Stimulated activated CD4-positive, alpha-beta T cell treated with anti-CD3 and anti-CD28 coated beads, TNF-alpha, amount 100 ng/mL, for 1 hour (primary cell): Measurements from ENCODE around the gene PTPRD.

ENCODE experiments used
- DNase-seq, 3 donors: peaks; one replicate each; pipeline ENCODE4 v3.0.0-alpha.2; 2020; ENCODE audit warnings: low read depth in 3 of 3, low spot score in 1 of 3

The PTPRD gene

GRCh38 chr9:8627976-8628679 is 1984.7 kb downstream of the PTPRD start:
- DNase-seq, result no peak

- no peak for DNase-seq
Measured at GRCh38 chr9:8622871-8623270, 1989.9 kb downstream of the PTPRD start.

GRCh38 chr9:8622222-8622802 is 1990.5 kb downstream of the PTPRD start:
- DNase-seq, result no peak

GRCh38 chr9:8621416-8621815 is 1991.4 kb downstream of the PTPRD start:
- DNase-seq, result no peak

- no peak for DNase-seq
Measured at GRCh38 chr9:8616414-8616813, 1996.4 kb downstream of the PTPRD start.

GRCh38 chr9:8614926-8615440 is 1997.8 kb downstream of the PTPRD start:
- DNase-seq, result no peak

- no peak for DNase-seq
Measured at GRCh38 chr9:8613346-8613825, 1999.4 kb downstream of the PTPRD start.

- no peak for DNase-seq
Measured at GRCh38 chr9:8611153-8611552, 2001.6 kb downstream of the PTPRD start.

GRCh38 chr9:8610256-8610655 is 2002.5 kb downstream of the PTPRD start:
- no peak for DNase-seq

GRCh38 chr9:8605096-8605495 is 2007.7 kb downstream of the PTPRD start:
- no peak for DNase-seq

GRCh38 chr9:8604201-8604600 is 2008.6 kb downstream of the PTPRD start:
- no peak for DNase-seq

- no peak for DNase-seq
Measured at GRCh38 chr9:8600914-8601680, 2011.7 kb downstream of the PTPRD start.

GRCh38 chr9:8599937-8600336 is 2012.9 kb downstream of the PTPRD start:
- no peak for DNase-seq

- no peak for DNase-seq
Measured at GRCh38 chr9:8589476-8589875, 2023.3 kb downstream of the PTPRD start.

GRCh38 chr9:8585036-8585435 is 2027.8 kb downstream of the PTPRD start:
- DNase-seq, result no peak

- no peak for DNase-seq
Measured at GRCh38 chr9:8579661-8580060, 2033.1 kb downstream of the PTPRD start.

- no peak for DNase-seq
Measured at GRCh38 chr9:8576741-8577140, 2036.1 kb downstream of the PTPRD start.

- DNase-seq, result no peak
Measured at GRCh38 chr9:8574846-8575245, 2038.0 kb downstream of the PTPRD start.

GRCh38 chr9:8572209-8572608 is 2040.6 kb downstream of the PTPRD start:
- no peak for DNase-seq

GRCh38 chr9:8571643-8572042 is 2041.2 kb downstream of the PTPRD start:
- no peak for DNase-seq

- DNase-seq, result no peak
Measured at GRCh38 chr9:8570776-8571175, 2042.0 kb downstream of the PTPRD start.

GRCh38 chr9:8569823-8570222 is 2043.0 kb downstream of the PTPRD start:
- no peak for DNase-seq
